Measurements from ENCODE around the gene CHCHD10.

Gene CHCHD10

DNA sequence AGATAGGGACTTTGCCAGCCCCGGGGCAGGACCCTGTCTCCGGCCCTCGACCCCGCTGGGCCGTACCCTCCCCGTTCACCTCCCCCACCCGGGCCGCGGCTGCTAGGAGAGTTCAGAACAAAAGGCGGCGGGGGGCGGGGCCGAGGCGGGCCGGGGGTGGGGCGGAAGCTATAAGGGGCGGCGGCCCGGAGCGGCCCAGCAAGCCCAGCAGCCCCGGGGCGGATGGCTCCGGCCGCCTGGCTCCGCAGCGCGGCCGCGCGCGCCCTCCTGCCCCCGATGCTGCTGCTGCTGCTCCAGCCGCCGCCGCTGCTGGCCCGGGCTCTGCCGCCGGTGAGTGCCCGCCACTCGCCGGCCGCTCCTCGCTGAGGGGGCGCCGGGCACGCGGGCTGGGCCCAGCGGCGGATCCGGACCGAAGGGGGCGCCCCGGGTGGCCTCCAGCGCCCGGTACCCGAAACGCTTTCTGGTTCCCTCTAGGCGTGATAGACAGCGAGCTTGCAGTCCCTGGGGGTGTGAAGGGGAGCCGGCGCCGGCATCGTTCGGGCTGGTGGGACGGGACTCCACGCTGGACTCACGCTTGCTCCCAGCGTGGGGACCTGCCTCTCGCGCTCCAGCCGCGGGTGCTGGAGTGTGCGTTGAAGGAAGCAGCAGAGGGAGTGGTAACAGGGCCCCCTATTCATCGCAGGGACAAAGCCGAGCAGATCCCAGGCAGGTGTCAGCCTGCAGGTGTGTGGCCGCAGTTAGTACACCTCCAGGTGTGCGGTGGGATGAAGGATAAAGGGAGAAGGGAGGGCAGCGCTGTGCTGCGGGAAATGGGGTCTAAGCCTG, 5.1 kb upstream of the CHCHD10 start, which contains the start of gene MMP11:
Gene MMP11 (plus strand): TSS at position 201 of the 825 bp plus-strand sequence. CDS start 22 bp downstream, at position 223.
- peak in 1 of 2 donors; percentile 49 for DNase-seq (ENCODE audit: low read depth in 2 of 2)

DNA sequence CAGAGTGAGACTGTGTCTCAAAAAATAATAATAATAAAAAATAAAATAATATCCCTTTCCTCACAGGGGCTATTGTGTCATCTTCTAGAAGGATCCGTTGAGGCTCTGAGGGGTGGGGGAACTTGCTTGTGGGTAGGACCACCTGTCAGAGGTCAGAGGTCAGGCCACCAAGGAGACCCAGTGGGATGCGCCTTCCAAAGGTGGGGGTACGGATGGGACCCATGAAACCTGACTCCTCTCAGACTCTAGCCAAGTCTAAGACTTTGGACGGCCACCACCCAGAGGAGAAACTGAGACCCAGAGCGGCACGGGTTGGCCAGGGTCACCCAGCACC, 4.5 kb upstream of the CHCHD10 start:
- no peak for DNase-seq (ENCODE audit: low read depth in 2 of 2)

DNA sequence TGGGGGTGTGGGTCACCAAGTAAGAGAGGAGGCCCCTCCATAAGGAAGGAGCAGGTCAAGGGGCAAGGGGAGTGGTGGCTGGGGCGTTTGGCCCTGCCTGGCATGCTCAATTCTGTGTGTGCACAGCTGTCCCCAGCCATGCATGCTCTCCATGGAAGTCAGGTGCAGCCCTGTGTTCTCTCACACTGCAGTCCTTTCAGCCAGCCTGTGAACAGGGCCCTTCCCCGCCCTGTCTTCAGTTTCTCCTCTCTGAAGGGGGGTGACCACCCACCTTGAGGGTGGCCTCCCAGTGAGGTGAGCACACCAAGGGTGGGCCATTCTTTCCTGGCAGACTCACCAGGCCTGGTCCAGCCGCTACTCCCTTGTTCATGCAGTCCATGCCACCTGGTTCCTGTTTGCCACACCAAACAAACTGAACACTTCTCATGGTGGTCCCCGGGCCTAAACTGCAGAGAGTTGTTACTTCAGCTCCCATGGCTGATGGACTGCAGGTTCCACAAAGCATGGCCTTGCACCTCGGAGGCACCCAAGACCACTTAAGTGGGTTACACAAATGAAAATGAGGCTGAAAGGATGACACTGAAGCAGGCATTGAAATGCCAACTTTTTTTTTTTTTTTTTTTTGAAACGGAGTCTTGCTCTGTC, 1.7 kb upstream of the CHCHD10 start:
- no peak for DNase-seq (ENCODE audit: low read depth in 2 of 2)

DNA sequence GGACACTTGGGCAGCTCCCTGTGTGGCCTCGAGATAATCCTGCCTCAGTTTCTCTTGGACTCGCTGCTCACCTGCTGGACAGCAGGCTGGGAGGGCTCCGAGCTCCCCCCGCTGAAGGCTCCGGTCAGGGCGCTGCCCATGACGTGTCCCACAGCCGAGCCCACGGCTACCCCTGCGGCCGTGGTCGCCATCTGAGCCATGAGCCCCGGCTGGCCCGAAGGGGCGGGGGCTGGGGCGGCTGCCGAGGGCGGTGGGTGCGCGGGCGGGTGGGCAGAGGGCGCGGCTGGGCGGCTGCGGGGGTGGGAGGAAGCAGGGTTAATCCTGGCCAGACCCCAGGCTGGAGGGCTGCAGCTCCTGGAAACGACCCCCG, 484 bp downstream of the CHCHD10 start:
- DNase-seq (ENCODE audit: low read depth in 2 of 2), result no peak

DNA sequence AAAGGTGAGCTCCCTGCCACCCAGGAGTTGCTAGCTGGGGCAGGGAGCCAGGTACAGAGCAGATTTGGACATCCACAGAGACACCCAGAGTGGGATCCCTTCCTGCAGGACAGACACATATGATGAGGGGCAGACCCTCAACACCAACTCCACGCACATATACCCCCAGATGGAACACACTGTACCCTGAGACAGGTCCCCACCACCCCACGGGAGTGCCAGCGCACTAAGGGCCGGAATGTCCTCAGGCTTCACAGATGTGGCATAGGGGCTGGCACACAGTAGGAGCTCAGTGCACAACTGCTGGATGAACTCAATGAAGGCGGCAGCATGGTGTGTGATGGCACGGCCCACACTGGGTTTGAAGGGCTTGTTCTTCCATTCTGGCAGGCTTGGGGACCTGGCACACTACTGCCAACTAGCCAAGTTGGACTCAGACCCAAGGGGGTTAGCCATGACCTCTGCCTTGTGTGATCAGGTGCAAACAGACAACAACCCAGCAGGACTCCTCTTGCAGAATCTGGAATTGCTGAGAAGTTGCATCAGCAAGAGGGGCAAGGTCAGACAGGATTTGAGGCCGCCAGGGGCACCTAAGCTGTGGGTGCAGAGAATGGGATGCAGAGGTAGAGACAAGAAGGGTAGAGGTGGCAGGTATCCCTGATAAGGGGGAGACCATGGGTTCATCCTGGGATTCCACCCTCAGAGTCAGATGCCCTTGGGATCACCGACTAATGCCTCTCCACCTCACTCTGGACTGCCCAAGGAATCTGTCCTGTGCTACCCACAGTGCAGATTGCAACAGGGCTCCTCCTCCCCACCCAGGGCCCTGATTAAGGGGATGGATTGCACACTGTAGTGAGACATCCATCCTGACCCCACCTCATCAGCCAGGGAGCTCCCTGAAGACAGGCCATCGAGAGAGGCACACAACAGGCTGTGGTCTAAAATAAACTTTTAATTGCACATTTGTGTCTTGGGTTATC, 2.6 kb downstream of the CHCHD10 start:
- DNase-seq (ENCODE audit: low read depth in 2 of 2), result no peak

DNA sequence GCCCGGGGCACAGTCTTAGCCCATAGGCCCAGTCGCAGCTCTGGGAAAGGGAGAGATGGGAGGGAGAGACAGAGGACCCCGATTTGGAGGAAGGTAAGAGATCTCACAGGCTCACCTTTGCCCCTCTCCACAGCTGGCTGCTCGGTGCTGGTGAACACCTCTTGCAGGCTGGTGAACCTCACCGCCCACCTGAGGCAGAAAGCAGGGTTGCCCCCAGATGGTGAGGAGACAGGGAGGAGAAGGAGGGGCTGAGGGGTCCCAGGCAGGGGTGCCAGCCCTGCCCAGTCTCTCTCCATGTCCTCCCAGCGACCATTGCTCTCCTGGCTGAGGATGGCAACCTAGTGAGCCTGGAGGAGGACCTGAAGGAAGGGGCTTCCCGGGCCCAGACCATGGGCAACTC, 3.8 kb downstream of the CHCHD10 start:
- DNase-seq (ENCODE audit: low read depth in 2 of 2), result no peak

DNA sequence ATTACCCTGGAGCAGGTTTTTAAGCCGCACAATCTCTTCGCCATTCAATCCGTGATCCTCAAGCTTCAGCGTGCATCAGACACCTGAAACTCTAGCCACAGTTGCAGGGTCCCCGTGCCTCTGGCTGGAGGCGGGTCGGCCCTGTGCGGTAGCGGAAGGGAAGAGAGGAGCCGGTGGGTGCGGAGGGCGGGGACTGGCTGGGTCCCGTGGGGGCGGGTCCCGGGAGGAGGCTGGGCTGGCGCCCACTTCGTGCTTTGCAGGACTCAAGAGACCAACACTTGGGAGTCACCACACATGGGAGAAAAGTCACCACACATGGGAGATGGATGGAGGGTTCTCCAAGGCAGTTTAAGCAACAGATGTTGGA, 4.2 kb downstream of the CHCHD10 start:
- peak in 1 of 2 donors; percentile 52 for DNase-seq (ENCODE audit: low read depth in 2 of 2)

DNA sequence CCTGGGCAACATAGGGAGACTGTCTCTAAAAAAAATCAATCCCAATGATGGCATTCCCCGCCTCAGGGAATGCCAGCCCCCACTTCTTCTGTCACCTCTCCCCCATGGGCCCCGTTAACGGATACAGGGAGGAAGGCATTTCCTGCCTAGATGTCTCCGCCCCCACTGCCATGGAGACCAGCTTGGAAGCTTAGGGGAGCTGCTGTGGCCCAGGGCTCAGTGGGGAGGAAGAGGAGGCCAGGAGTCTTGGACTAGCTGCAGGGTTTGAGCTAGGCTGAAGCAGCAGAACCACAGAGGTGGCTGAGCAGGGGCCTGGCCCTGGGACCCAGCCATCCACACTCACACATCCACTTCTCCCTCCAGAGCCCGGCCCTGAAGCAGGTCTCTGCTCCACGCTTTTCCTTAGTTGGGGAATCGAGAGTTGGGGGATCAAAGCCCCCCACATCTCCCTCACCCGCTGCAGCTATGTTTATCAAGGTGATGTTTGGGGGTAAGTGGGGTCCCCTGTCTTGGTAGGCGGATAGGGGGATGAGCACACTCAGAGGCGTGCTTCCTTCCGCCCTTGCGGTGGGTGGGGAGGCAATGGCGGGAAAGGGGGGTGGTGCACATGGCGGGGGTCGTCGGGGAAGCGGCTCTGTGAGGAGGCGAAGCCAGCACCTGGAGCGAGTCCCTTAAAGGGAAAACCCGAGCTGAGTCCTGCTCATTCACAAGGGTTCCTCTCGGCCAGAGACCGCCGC, 4.8 kb downstream of the CHCHD10 start, which contains the start of gene C22orf15:
Gene C22orf15 (plus strand): TSS at position 149 of the 737 bp plus-strand sequence. CDS start 317 bp downstream, at position 466.
- no peak for DNase-seq (ENCODE audit: low read depth in 2 of 2)

DNA sequence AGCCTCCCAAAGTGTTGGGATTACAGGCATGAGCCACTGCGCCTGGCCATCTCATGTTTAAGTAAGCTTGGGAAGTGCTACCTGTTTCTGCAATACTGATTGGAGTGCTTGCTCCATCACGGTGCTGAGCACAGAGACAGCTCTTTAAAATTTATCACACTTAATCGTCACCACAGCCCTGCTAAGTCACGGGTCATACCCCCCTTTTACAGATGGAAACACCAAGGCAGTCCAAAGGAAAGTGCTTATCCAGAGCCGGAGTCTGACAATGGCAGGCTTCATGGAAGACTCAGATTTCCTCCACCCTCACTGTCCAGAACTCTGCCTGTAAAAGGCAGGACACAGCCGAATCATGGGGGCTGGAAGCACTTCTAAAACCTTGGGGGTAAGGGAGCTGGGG, 7.7 kb downstream of the CHCHD10 start:
- no peak for DNase-seq (ENCODE audit: low read depth in 2 of 2)

DNA sequence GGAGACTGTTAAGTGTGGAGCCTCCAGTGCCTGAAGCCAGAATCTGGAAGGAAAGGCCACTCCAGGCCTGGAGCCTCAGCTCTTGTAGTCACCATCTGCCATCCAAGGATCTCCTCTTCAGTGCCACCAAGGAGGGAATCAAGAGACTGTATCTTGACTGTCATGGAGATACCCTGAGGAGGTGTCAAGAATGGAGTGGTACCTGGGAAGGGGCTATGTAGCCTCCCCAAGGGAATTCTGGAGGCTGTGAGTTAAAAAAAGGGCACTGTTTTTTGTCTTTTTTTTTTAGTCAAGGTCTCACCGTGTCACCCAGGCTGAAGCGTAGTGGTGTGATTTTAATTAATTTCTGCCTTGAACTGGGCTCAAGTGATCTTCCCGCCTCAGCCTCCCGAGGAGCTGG, 8.2 kb downstream of the CHCHD10 start:
- DNase-seq (ENCODE audit: low read depth in 2 of 2), result no peak

DNA sequence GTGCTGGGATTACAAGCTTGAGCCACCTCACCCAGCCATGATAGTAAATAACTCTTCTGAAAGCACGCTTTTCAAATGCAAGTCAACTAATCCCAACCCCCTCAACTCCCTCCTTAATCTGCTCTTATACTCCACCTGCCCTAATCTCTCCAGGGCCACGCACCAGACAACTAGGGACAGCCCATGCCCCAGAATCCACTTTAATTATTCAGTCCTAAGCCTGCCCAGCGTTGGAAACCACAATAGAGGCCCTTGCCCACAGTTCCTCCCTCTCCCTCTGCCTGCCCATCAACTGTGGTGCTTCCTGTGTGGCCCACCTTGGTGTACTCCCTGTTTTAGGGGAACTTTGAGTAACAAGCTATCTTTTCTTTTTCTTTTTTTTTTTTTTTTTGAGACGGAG, 10.9 kb downstream of the CHCHD10 start:
- no peak for DNase-seq (ENCODE audit: low read depth in 2 of 2)

DNA sequence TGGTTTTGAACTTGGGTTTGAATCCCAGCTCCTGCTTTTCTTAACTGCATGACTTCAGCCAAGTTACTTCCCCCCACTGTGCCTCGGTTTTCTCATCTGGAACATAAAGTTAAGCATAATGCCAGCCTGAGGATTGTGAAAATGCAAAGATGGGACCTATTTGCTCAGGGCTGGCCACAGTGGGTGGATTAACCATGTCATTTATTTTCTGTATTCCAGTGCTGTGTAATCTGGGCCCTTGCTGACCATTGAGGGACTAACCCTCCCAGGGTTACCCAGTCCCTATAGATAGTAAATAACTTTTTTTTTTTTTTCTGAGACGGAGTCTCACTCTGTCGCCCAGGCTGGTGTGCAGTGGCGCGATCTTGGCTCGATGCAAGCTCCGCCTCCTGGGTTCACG, 12.1 kb downstream of the CHCHD10 start:
- DNase-seq (ENCODE audit: low read depth in 2 of 2), result no peak

DNA sequence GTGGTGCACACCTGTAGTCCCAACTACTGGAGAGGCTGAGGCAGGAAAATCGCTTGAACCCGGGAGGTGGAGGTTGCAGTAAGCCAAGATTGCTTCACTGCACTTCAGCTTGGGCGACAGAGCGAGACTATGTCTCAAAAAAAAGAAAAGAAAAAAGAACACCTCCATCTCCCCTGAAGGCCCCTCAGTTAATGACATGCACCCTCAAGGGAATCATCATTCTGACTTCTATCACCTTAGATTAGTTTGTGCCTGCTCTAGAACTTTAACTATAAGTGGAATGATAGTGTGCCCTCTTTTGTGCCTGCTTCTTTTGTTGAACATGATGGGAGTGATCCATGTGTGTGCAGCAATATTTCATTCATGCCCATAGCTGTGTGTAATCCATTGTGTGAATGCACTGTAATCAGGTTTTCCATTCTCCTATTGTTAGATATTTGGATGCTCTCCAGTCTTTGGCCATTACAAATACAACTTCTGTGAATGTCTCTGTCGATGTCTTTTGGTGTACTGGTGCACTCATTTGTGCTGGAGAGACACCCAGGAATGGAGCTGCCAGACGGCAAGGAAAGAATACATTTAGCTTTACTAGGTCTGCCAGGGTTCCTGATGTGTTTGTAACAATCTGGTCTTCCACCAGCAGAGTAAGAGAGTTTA, 12.7 kb downstream of the CHCHD10 start:
- DNase-seq (ENCODE audit: low read depth in 2 of 2), result no peak

DNA sequence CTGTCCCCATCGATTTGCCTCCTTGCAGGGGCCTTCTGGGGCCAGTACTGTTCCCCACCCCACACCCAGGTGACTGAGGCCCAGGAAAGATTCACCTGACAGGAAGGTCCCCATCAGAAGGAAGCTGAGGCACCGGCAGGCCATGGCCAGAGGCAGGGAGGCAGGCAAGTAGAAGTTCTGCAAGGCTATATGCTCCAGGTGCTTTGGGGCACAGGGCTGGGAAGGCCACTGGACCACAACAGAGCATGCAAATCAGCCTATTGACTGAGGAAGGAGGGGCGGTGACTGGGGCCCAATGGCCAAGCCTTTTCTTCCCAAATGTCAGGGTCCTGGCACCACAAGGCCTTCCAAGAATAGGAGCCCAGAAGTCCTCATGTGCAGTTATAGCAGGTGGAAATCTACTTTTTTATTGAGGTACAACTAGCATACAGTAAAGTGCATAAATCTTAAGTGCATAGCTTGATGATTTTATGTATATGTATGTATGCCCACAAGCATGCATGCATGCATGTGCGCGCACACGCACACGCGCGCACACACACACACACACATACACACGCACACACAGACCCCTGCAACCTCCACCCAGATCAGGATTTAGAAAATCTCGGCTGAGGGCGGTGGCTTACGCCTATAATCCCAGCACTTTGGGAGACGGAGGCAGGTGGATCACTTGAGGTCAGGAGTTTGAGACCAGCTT, 13.4 kb downstream of the CHCHD10 start, which contains the start of gene VPREB3:
Gene VPREB3 (minus strand): TSS at position 206 of the 700 bp plus-strand sequence. CDS start 62 bp downstream, at position 144.
- no peak for DNase-seq (ENCODE audit: low read depth in 2 of 2)

DNA sequence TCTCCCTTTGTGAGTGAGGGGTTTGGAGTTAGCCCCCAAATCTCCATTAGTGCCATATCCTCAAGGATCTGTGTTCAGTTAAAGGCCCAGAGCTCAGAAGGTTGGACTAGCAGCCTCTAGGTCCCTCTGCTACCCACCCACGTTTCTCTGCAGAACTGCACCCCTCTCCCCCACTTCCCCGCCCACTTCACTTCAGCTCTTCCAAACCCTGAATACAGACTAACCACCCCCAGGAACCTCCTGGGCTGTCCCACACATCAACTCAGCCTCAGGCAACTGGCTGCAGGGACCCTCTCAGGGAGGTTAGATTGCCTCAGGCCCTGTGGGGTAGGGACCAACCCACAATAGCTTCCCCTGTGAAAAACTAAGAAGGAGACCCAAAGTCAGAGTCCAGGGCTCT, 14.4 kb downstream of the CHCHD10 start:
- DNase-seq (ENCODE audit: low read depth in 2 of 2), result no peak

DNA sequence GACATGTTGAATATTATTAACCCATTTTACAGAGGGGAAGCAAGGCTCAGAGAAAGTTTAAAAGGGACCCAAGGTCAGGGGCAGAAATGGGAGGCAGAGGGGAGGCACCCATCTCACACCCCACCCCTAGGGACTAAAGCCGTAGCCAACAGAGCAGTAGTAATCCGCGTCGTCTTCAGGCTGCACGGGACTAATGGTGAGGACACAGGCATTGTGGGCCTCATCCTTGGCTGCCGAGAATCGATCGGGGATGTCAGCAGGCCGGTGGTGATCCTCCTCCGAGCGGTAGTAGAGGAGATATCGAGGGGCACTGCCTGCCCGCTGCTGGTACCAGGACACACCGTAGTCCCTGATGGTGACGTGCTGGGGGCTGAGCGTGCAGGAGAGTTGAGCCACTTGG, 15.0 kb downstream of the CHCHD10 start:
- no peak for DNase-seq (ENCODE audit: low read depth in 2 of 2)

DNA sequence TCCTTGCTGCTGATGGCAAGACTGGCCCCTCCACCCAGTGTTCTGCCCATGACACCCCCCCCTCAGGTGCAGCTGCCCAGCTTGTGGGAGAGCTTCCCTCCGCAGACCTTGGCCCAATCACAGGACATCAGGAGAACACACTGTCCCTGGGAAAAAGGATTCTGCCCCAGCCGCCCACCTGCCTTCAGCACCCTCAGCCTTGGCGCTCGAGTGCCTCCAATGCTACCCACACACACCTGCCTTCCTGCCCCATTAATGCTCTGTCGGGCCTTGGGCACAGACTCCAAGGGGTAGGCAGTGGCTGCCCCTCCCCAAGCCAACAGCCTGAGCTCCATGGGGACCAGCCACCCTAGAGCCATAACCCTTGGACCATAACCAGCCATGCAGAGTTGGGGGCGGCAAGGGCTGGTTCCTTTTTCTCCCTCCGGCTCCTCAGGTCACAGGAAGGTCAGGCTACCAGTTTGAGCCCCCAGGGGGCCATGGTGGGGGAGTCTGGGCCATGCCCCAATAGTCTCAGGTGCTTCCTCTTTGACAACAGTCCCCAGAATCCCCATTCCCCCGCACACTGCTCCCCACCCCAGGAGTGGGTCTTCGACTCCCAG, 15.6 kb downstream of the CHCHD10 start:
- DNase-seq (ENCODE audit: low read depth in 2 of 2), result no peak

DNA sequence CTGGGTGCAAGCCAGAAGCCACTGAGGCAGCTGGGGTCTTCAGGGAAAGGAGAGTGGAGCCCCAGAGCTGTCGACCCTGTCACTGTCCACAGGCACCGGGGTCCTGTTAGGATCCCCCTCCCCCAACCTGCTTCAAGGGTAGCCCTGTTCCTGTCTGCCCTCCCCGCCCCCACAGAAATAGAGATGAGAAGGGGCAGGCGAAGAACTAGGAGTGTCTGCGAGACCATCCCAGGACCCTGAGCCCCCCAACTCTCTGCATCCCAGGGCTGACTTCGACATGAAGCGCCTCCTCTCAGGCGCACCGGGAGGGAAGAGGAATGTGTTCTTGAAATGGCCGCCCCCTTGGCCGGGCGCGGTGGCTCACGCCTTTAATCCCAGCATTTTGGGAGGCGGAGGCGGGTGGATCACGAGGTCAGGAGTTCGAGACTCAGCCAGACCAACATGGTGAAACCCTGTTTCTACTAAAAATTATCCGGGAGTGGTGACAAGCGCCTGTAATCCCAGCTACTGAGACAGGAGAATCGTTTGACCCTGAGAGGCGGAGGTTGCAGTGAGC, 16.3 kb downstream of the CHCHD10 start:
- DNase-seq (ENCODE audit: low read depth in 2 of 2), result peak in 1 of 2 donors; percentile 20

DNA sequence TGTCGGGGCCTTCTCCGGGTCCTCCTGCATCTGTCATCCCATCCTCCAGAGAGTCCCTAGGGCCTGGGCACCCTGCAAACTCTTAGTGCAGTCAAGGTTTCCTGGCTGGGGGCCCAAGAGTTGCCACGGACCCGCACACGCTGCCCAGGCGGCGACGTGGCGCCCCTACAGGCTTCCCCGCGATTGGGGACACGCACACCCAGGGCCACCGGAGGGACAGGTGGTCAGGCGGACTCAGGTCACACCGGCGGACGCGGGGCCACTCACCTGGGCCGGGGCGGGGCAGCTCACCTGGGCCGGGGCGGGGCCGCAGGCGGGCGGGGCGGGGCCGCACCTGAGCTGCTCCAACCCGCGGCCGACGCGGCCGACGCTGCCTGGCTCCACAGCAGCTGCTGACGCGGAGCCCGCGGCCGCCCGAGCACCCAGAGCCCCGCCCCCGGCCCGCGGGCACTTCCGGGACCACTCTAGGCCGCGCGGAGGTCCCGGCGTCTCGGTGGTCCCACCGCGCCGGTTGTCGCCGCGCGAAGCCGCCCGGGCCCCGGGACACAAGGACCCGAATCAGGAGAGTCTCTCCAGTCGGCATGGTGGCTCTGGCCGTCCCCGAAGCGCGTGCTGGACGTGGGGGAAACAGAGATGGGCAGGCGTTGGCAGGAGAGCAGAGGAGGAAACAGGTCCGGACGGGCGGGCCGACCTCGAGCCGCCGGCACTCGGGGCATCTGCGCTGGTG, 16.9 kb downstream of the CHCHD10 start, which contains the start of gene ZNF70:
Gene ZNF70 (minus strand): TSS at position 399 of the 727 bp plus-strand sequence. CDS start 5,972 bp downstream, outside the sequence.
- DNase-seq (ENCODE audit: low read depth in 2 of 2), result peak; percentile 62 to 86

All from stimulated activated CD8-positive, alpha-beta memory T cell treated with anti-CD3 and anti-CD28 coated beads, Interleukin-7, amount 100 ng/mL, for 4 hours (primary cell).